Measurements from ENCODE around the gene ULK3.

Gene ULK3

DNA sequence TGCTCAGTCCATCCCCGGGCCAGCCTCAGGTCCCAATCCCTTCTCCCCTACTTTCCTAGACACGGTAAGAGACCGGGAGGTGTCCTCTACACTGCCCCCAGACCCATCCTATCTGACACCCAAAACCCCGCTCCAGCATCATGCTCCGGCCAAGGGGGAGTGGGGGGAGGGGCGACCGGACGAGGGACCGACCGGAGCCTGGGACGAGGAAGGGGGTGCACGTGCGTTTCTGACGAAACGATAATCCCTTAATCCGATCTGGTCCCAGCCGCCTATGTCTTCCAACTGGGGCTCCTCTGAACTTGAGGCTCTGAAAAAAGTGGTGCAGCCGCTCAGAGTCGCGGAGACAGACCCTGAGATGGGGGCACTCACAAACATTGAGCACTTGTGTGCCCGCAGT, 16.0 kb downstream of the ULK3 start:
- DNase-seq (ENCODE audit: extremely low read depth, low read depth): no peak

DNA sequence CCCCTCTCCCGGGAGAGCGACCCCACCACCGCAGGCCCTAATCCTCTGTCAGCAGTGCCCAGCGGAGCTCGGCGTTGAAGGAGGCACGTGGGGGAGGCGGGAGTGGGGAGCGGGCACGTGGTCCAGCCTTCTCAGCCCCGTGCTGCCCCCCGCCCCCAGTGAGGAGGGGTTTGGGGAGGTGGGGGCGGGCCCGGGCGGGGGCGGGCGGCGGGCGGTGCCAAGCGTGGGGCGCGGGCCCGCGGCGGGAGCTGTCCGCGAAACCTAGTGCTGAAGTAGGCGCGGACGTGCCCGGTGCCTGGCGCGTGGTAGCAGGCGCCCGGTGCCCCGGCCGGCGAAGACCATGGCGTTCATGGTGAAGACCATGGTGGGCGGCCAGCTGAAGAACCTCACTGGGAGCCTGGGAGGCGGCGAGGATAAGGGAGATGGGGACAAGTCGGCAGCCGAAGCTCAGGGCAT, 16.6 kb downstream of the ULK3 start, which contains the start of gene CPLX3:
Gene CPLX3, plus strand, starts transcription at position 264 of the 456 bp plus-strand sequence. Its CDS starts 77 bp downstream, at position 341.
- TF ChIP-seq CTCF (IDR thresholded peaks at IDR 0.05; ENCODE audit: low read depth, low read length): no peak
- DNase-seq (ENCODE audit: extremely low read depth, low read depth): no peak

More for the DNA sequence above, 16.0 kb downstream of the ULK3 start:
- no peak for TF ChIP-seq CTCF (IDR thresholded peaks at IDR 0.05; ENCODE audit: low read depth, low read length)

DNA sequence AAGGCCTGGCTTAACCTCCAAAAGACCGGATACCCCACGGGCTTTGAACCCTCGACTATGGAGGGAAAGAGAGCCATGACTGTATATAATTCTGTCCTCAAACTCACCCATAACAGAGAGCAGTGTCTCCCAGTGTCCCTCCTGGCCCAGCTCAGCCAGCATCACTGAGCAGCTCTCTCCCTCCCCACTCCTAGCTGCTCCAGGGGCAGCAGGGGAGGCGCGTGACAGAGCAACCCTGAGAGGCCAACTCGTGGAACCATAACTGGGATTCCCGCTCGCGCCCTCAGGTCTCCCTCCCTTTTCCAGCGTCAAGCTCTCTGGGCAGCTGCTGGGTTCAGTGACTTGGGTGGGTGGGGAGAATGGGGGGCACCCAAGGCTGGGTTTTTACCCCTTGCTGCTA, 17.1 kb downstream of the ULK3 start:
- TF ChIP-seq CTCF (IDR thresholded peaks at IDR 0.05; ENCODE audit: low read depth, low read length): no peak

DNA sequence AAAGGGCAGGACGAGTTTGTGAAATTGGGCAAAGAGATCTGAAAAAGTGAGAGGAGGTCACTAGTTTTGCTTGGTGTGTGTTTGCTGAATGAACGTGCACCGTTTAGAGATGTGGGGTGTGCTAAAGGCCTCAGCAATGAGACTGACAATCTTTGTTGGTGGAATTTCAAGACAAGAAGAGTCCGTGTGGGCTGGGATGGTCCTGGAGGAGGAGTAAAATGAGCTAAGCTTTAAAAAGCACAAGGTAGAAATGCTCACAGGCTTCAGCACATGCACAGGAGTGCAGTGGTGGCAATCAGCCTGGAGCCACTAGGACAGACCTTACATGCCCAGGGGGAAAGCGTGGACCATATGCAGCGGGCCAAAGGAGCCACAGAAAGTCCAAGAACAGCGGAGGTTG, 18.0 kb downstream of the ULK3 start:
- DNase-seq (ENCODE audit: extremely low read depth, low read depth): no peak
- no peak for TF ChIP-seq CTCF (IDR thresholded peaks at IDR 0.05; ENCODE audit: low read depth, low read length)

More for the DNA sequence above, 17.1 kb downstream of the ULK3 start:
- no peak for DNase-seq (ENCODE audit: extremely low read depth, low read depth)

DNA sequence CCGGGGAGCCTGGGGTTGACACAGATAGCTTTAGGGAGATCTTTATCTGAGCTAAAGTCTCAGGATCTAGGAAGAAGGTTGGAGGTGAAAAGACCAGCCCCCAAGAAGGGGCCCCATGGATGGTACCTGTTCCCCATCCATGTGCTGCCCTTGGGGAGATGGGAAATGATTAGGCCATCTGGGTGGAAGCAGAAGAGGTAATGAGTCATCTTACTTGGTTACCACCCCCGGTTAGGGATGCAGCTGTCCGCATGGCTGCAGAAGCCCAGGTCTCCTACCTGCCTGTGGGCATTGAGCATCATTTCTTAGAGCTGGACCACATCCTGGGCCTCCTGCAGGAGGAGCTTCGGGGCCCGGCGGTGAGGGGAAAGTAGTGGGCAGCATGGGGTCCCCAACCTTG, 19.6 kb downstream of the ULK3 start:
- no peak for DNase-seq (ENCODE audit: extremely low read depth, low read depth)
- TF ChIP-seq CTCF (IDR thresholded peaks at IDR 0.05; ENCODE audit: low read depth, low read length): no peak

DNA sequence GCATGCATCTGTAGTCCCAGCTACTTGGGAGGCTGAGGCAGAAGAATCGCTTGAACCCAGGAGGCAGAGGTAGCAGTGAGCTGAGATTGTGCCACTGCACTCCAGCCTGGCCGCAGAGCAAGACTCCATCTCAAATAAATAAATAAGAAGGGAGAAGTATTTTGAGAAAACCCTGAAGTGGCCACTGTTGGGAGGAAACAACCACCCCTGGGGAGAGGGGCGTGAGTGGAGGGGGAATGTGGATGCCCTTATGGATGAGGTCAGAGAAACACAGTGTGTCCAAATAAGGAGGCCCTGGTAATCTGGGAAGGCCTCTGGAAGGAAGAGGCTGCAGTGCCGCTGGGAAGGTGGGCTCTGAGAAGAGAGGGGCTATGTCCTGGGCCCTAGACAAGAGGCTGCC, 20.7 kb downstream of the ULK3 start:
- no peak for TF ChIP-seq CTCF (IDR thresholded peaks at IDR 0.05; ENCODE audit: low read depth, low read length)
- DNase-seq (ENCODE audit: extremely low read depth, low read depth): no peak

GRCh38 chr15:74821790-74822158, 21.2 kb downstream of the ULK3 start:
- TF ChIP-seq CTCF (IDR thresholded peaks at IDR 0.05; ENCODE audit: low read depth, low read length): no peak
- no peak for DNase-seq (ENCODE audit: extremely low read depth, low read depth)
